T-helper 2 cell treated with Interferon-gamma antibody and Interleukin-4, amounts not matched to agents 5 μg/mL and 100 μg/mL, for 36 hours (primary cell): ENCODE data around the gene TLR3.
A peak's percentile ranks its signal among the peaks of the same experiment; 100 is the strongest.
"Not testable (repeated sequence)": the region's sequence is repeated elsewhere in the genome, so short reads cannot be mapped to it uniquely, and the experiment has no call there.

Source experiments
- DNase-seq: peaks from one replicate; pipeline ENCODE4 v3.0.0; 2021; ENCODE audit warnings: low spot score
- H3K27ac Mint-ChIP-seq: one replicate; pipeline ENCODE4 v1.8.0; 2021; ENCODE audit warnings: mild to moderate bottlenecking, mixed read lengths
- H3K27me3 Mint-ChIP-seq: one replicate; pipeline ENCODE4 v1.8.0; 2021; ENCODE audit warnings: low read depth, mixed read lengths
- H3K36me3 Mint-ChIP-seq: one replicate; pipeline ENCODE4 v1.8.0; 2021; ENCODE audit warnings: low read depth, mixed read lengths
- H3K4me1 Mint-ChIP-seq: one replicate; pipeline ENCODE4 v1.8.0; 2021; ENCODE audit warnings: low read depth, mixed read lengths
- H3K4me3 Mint-ChIP-seq: one replicate; pipeline ENCODE4 v1.8.0; 2022; ENCODE audit warnings: mild to moderate bottlenecking, moderate library complexity, mixed read lengths
- H3K9me3 Mint-ChIP-seq: one replicate; pipeline ENCODE4 v1.8.0; 2021; ENCODE audit warnings: mixed read lengths

Gene TLR3

GRCh38 chr4:186033027-186033426 lies 35.9 kb upstream of the TLR3 start:
- H3K27ac Mint-ChIP-seq, result no peak overlapping the region
- no peak overlapping the region for H3K4me3 Mint-ChIP-seq
- no peaks in the 10 kb centered on the region for H3K4me1 Mint-ChIP-seq
- no peaks in the 10 kb centered on the region for H3K9me3 Mint-ChIP-seq
- peaks cover 10% of the 10 kb centered on the region for H3K27me3 Mint-ChIP-seq
- H3K36me3 Mint-ChIP-seq, result no peaks in the 10 kb centered on the region
- DNase-seq, result no peak

GRCh38 chr4:186034613-186035012 lies 34.3 kb upstream of the TLR3 start:
- DNase-seq, H3K27ac Mint-ChIP-seq, H3K4me3 Mint-ChIP-seq, H3K9me3 Mint-ChIP-seq, H3K36me3 Mint-ChIP-seq, H3K27me3 Mint-ChIP-seq, H3K4me1 Mint-ChIP-seq: not testable (repeated sequence)

- Mint-ChIP-seq H3K36me3 (no peaks in the 10 kb centered on the region), H3K9me3 (no peaks in the 10 kb centered on the region), H3K27me3 (peaks cover 7% of the 10 kb centered on the region), H3K4me3 (no peak overlapping the region), H3K4me1 (no peaks in the 10 kb centered on the region), H3K27ac (no peak overlapping the region)
- no peak for DNase-seq
These were observed 31.9 kb upstream of the TLR3 start for GRCh38 chr4:186036976-186037581.

GRCh38 chr4:186037692-186038658 lies 31.0 kb upstream of the TLR3 start:
- Mint-ChIP-seq H3K4me3 (no peak overlapping the region), H3K27ac (no peak overlapping the region), H3K27me3 (peaks cover 7% of the 10 kb centered on the region), H3K36me3 (no peaks in the 10 kb centered on the region), H3K9me3 (no peaks in the 10 kb centered on the region), H3K4me1 (no peaks in the 10 kb centered on the region)
- DNase-seq, result peak; percentile 6

- H3K27ac Mint-ChIP-seq, result no peak overlapping the region
- peaks cover 7% of the 10 kb centered on the region for H3K27me3 Mint-ChIP-seq
- no peak for DNase-seq
- no peak overlapping the region for H3K4me3 Mint-ChIP-seq
- no peaks in the 10 kb centered on the region for H3K36me3 Mint-ChIP-seq
- no peaks in the 10 kb centered on the region for H3K9me3 Mint-ChIP-seq
- H3K4me1 Mint-ChIP-seq, result no peaks in the 10 kb centered on the region
These were observed 29.3 kb upstream of the TLR3 start for GRCh38 chr4:186039697-186040096.

GRCh38 chr4:186040316-186040715 lies 28.6 kb upstream of the TLR3 start:
- DNase-seq, result no peak
- no peak overlapping the region for H3K4me3 Mint-ChIP-seq
- H3K9me3 Mint-ChIP-seq, result no peaks in the 10 kb centered on the region
- H3K4me1 Mint-ChIP-seq, result no peaks in the 10 kb centered on the region
- no peaks in the 10 kb centered on the region for H3K36me3 Mint-ChIP-seq
- peaks cover 7% of the 10 kb centered on the region for H3K27me3 Mint-ChIP-seq
- H3K27ac Mint-ChIP-seq, result no peak overlapping the region

GRCh38 chr4:186047501-186047900 lies 21.5 kb upstream of the TLR3 start:
- not testable (repeated sequence) for H3K9me3 Mint-ChIP-seq, H3K36me3 Mint-ChIP-seq, DNase-seq, H3K4me1 Mint-ChIP-seq, H3K4me3 Mint-ChIP-seq, H3K27ac Mint-ChIP-seq, H3K27me3 Mint-ChIP-seq

- DNase-seq, H3K36me3 Mint-ChIP-seq, H3K27ac Mint-ChIP-seq, H3K27me3 Mint-ChIP-seq, H3K9me3 Mint-ChIP-seq, H3K4me1 Mint-ChIP-seq, H3K4me3 Mint-ChIP-seq: not testable (repeated sequence)
These were observed 18.8 kb upstream of the TLR3 start for GRCh38 chr4:186050135-186050534.

- Mint-ChIP-seq H3K36me3 (no peaks in the 10 kb centered on the region), H3K27me3 (no peaks in the 10 kb centered on the region), H3K4me1 (no peaks in the 10 kb centered on the region), H3K27ac (no peak overlapping the region), H3K9me3 (no peaks in the 10 kb centered on the region), H3K4me3 (no peak overlapping the region)
- DNase-seq, result no peak
These were observed 17.9 kb upstream of the TLR3 start for GRCh38 chr4:186051096-186051495.

- Mint-ChIP-seq H3K4me1 (peaks cover 3% of the 10 kb centered on the region), H3K9me3 (peaks cover 8% of the 10 kb centered on the region), H3K27me3 (peaks cover 3% of the 10 kb centered on the region), H3K4me3 (no peak overlapping the region), H3K27ac (no peak overlapping the region), H3K36me3 (no peaks in the 10 kb centered on the region)
- DNase-seq, result no peak
These were observed 10.5 kb upstream of the TLR3 start for GRCh38 chr4:186058253-186058979.

GRCh38 chr4:186058980-186059316 lies 10.0 kb upstream of the TLR3 start:
- peaks cover 8% of the 10 kb centered on the region for H3K9me3 Mint-ChIP-seq
- H3K4me1 Mint-ChIP-seq, result peaks cover 3% of the 10 kb centered on the region
- H3K4me3 Mint-ChIP-seq, result no peak overlapping the region
- H3K36me3 Mint-ChIP-seq, result no peaks in the 10 kb centered on the region
- H3K27ac Mint-ChIP-seq, result no peak overlapping the region
- DNase-seq, result no peak
- H3K27me3 Mint-ChIP-seq, result peaks cover 3% of the 10 kb centered on the region

GRCh38 chr4:186061921-186062320 lies 7.0 kb upstream of the TLR3 start:
- no peak for DNase-seq
- peaks cover 10% of the 10 kb centered on the region for H3K27me3 Mint-ChIP-seq
- no peak overlapping the region for H3K4me3 Mint-ChIP-seq
- no peak overlapping the region for H3K27ac Mint-ChIP-seq
- no peaks in the 10 kb centered on the region for H3K36me3 Mint-ChIP-seq
- peaks cover 8% of the 10 kb centered on the region for H3K9me3 Mint-ChIP-seq
- peaks cover 3% of the 10 kb centered on the region for H3K4me1 Mint-ChIP-seq

GRCh38 chr4:186067757-186068385 lies 1.1 kb upstream of the TLR3 start:
- DNase-seq, result no peak
- peaks cover 11% of the 10 kb centered on the region for H3K4me1 Mint-ChIP-seq
- H3K36me3 Mint-ChIP-seq, result no peaks in the 10 kb centered on the region
- H3K27me3 Mint-ChIP-seq, result peaks cover 29% of the 10 kb centered on the region
- no peaks in the 10 kb centered on the region for H3K9me3 Mint-ChIP-seq
- no peak overlapping the region for H3K4me3 Mint-ChIP-seq
- no peak overlapping the region for H3K27ac Mint-ChIP-seq

- no peak for DNase-seq
- H3K27me3 Mint-ChIP-seq, result peaks cover 29% of the 10 kb centered on the region
- H3K9me3 Mint-ChIP-seq, result no peaks in the 10 kb centered on the region
- H3K4me3 Mint-ChIP-seq, result no peak overlapping the region
- H3K4me1 Mint-ChIP-seq, result peaks cover 11% of the 10 kb centered on the region
- no peaks in the 10 kb centered on the region for H3K36me3 Mint-ChIP-seq
- H3K27ac Mint-ChIP-seq, result no peak overlapping the region
These were observed 773 bp downstream of the TLR3 start for GRCh38 chr4:186069729-186070128.
